Urothelium cell line (cell line): ENCODE measurements around the gene COLGALT1.
"Not testable (repeated sequence)": the region's sequence is repeated elsewhere in the genome, so short reads cannot be mapped to it uniquely, and the experiment has no call there.

Source experiments
- DNase-seq: peaks from one replicate; pipeline ENCODE4 v3.0.0; 2011; ENCODE audit warnings: low spot score, mixed read lengths
- FAIRE-seq: peaks from 2 replicates; lab custom pipeline; 2011; peaks lifted over from hg19 to GRCh38; lab: Jason Lieb, UNC

The COLGALT1 gene

GRCh38 chr19:17590866-17591265 lies 35.4 kb downstream of the COLGALT1 start:
- FAIRE-seq (no peak), DNase-seq (no peak)

GRCh38 chr19:17594296-17594695 lies 38.8 kb downstream of the COLGALT1 start:
- not testable (repeated sequence) for DNase-seq, FAIRE-seq

GRCh38 chr19:17598063-17598462 lies 42.6 kb downstream of the COLGALT1 start:
- FAIRE-seq, DNase-seq: not testable (repeated sequence)

GRCh38 chr19:17598953-17599352 lies 43.5 kb downstream of the COLGALT1 start:
- FAIRE-seq, result no peak

GRCh38 chr19:17599780-17600179 lies 44.3 kb downstream of the COLGALT1 start:
- no peak for DNase-seq
- no peak for FAIRE-seq

More at GRCh38 chr19:17598953-17599352, 43.5 kb downstream of the COLGALT1 start:
- DNase-seq, result no peak

GRCh38 chr19:17601683-17602082 lies 46.2 kb downstream of the COLGALT1 start:
- no peak for DNase-seq
- FAIRE-seq, result no peak

GRCh38 chr19:17602217-17602616 lies 46.8 kb downstream of the COLGALT1 start:
- FAIRE-seq, result no peak

GRCh38 chr19:17602872-17603510 lies 47.5 kb downstream of the COLGALT1 start:
- FAIRE-seq (no peak), DNase-seq (no peak)

More at GRCh38 chr19:17602217-17602616, 46.8 kb downstream of the COLGALT1 start:
- no peak for DNase-seq

GRCh38 chr19:17604372-17605025 lies 49.0 kb downstream of the COLGALT1 start:
- FAIRE-seq (no peak), DNase-seq (no peak)

- FAIRE-seq (no peak), DNase-seq (no peak)
Measured at GRCh38 chr19:17605117-17605516, 49.7 kb downstream of the COLGALT1 start.

GRCh38 chr19:17605761-17606589 lies 50.5 kb downstream of the COLGALT1 start:
- FAIRE-seq (peak; percentile 77), DNase-seq (peak; percentile 90)

GRCh38 chr19:17606590-17607185 lies 51.2 kb downstream of the COLGALT1 start:
- FAIRE-seq (no peak), DNase-seq (no peak)

- DNase-seq, result no peak
- no peak for FAIRE-seq
Measured at GRCh38 chr19:17607936-17608335, 52.5 kb downstream of the COLGALT1 start.

- FAIRE-seq (no peak), DNase-seq (peak; percentile 32)
Measured at GRCh38 chr19:17610384-17610783, 54.9 kb downstream of the COLGALT1 start.

GRCh38 chr19:17611462-17612244 lies 56.2 kb downstream of the COLGALT1 start:
- FAIRE-seq, result no peak

GRCh38 chr19:17614476-17614875 lies 59.0 kb downstream of the COLGALT1 start:
- FAIRE-seq, result no peak
- DNase-seq, result no peak

More at GRCh38 chr19:17611462-17612244, 56.2 kb downstream of the COLGALT1 start:
- no peak for DNase-seq

GRCh38 chr19:17615889-17616685 lies 60.6 kb downstream of the COLGALT1 start:
- DNase-seq, result no peak
- no peak for FAIRE-seq

GRCh38 chr19:17616686-17616960 lies 61.2 kb downstream of the COLGALT1 start:
- no peak for FAIRE-seq
- DNase-seq, result no peak

- FAIRE-seq, result no peak
- DNase-seq, result no peak
Measured at GRCh38 chr19:17616961-17617806, 61.7 kb downstream of the COLGALT1 start.
